MM.1S (cell line): Measurements from ENCODE around the gene FBXO42.

Source experiments
- EZH2 ChIP-seq: fragments of 300-600 bp; sonication (generic); optimal IDR thresholded peaks from 2 replicates; pipeline ENCODE3; 2017; ENCODE audit warnings: low read depth, mild to moderate bottlenecking, antibody characterized with exemption, low read length, mixed read lengths
- EZH2phosphoT487 ChIP-seq: fragments of 300-600 bp; sonication (generic); IDR thresholded peaks from 2 replicates; pipeline ENCODE4 v1.6.1; 2018; ENCODE audit warnings: antibody characterized with exemption, low read length
- TF ChIP-seq, protein P1 (sequence below): fragments of 300-600 bp; sonication (generic); IDR thresholded peaks from 2 replicates; pipeline ENCODE4 v1.5.1; 2016; ENCODE audit warnings: antibody characterized with exemption, low read length, mixed read lengths

DNA sequence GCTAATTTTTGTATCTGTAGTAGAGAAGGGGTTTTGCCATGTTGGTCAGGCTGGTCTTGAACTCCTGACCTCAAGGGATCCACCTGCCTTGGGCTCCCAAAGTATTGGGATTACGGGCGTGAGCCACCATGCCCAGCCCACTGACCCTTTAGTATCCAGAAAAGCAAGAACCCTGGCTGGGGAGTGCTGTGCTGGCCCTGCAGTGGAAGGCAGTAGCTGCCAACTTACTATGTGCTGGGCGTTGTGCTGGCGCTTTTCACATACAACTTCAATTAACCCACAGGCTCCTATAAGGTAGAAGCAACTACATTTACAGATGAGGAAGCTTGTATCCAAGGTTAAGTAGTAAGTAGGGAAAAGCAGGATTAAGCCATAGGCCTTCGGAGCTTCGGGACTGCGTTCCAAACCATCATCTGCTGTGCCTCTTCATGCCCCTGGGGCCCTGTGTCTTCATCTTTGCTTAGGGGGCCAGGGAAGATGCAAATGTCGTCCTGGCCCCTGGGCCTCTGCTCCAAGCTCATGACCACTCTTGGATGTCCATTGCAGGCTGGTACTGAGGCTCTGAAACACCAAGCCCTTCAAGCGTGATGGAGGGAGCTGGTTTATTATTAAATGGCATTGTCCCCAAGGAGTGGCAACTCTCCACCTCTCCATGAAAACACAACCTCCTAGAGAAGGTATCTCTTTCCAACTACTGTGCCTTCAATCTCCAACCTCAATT is 106.6 kb downstream of the FBXO42 start:
- TF ChIP-seq, protein P1, sequence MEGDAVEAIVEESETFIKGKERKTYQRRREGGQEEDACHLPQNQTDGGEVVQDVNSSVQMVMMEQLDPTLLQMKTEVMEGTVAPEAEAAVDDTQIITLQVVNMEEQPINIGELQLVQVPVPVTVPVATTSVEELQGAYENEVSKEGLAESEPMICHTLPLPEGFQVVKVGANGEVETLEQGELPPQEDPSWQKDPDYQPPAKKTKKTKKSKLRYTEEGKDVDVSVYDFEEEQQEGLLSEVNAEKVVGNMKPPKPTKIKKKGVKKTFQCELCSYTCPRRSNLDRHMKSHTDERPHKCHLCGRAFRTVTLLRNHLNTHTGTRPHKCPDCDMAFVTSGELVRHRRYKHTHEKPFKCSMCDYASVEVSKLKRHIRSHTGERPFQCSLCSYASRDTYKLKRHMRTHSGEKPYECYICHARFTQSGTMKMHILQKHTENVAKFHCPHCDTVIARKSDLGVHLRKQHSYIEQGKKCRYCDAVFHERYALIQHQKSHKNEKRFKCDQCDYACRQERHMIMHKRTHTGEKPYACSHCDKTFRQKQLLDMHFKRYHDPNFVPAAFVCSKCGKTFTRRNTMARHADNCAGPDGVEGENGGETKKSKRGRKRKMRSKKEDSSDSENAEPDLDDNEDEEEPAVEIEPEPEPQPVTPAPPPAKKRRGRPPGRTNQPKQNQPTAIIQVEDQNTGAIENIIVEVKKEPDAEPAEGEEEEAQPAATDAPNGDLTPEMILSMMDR = no peak
- TF ChIP-seq EZH2phosphoT487 (no peak), EZH2 (no peak)
